Activated naive CD4-positive, alpha-beta T cell treated with anti-CD3 and anti-CD28 coated beads, Interleukin-2, amount 50 U/mL, for 72 hours (primary cell): ENCODE data around the gene ZMYM4. TPM values are rescaled to one million over a fixed set of nuclear protein-coding genes. Genes with fewer than 3 reads are reported as not detected.

Experiments
- ATAC-seq, 2 donors: fragments of 150-1000 bp; cut with Tn5 transposase; 2 replicates each; pipeline ENCODE4 v1.10.0; 2021; ENCODE audit warnings: mild to moderate bottlenecking in 2 of 2, moderate library complexity in 2 of 2
- DNase-seq, 2 donors: peaks; one replicate each; pipeline ENCODE4 v3.0.0; 2021 to 2022; ENCODE audit warnings: low spot score in 2 of 2
- H3K27ac Mint-ChIP-seq, 2 donors: one replicate each; pipeline ENCODE4 v1.8.0; 2022; ENCODE audit warnings: mild to moderate bottlenecking in 2 of 2, mixed read lengths in 2 of 2
- H3K36me3 Mint-ChIP-seq, 2 donors: one replicate each; pipeline ENCODE4 v1.8.0; 2022; ENCODE audit warnings: mixed read lengths in 2 of 2
- H3K9me3 Mint-ChIP-seq, 2 donors: one replicate each; pipeline ENCODE4 v1.8.0; 2022; ENCODE audit warnings: mixed read lengths in 2 of 2
- total RNA-seq, 2 donors: library from RNA; stranded (reverse); gene quantifications; one replicate each; pipeline ENCODE4 v1.2.3, GENCODE V29; 2022

ZMYM4 gene
- total RNA-seq, 2 donors from 2014 or later = 16.5 to 38.0 TPM

DNA sequence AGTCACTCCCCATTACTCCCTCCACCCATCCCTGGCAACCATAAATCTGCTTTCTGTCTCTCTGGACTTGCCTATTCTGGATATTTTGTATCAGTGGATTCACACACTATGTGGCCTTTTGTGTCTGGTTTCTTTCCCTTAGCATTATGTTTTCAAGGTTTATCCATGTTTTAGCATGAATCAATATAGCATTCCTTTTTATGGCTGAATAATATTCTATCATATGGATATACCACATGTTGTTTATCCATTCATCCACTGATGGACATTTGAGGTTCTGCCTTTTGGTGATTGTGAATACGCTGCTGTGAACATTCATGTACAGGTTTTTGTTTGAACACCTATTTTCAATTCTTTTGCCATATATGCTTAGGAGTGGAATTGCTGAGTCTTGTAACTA is 140.4 kb downstream of the ZMYM4 start:
- no peak for DNase-seq
- no peak overlapping the region for H3K27ac Mint-ChIP-seq
- no peak for ATAC-seq
- H3K9me3 Mint-ChIP-seq = no peaks in the 10 kb centered on the region
- peaks cover 10 to 23% of the 10 kb centered on the region in 2 donors for H3K36me3 Mint-ChIP-seq

DNA sequence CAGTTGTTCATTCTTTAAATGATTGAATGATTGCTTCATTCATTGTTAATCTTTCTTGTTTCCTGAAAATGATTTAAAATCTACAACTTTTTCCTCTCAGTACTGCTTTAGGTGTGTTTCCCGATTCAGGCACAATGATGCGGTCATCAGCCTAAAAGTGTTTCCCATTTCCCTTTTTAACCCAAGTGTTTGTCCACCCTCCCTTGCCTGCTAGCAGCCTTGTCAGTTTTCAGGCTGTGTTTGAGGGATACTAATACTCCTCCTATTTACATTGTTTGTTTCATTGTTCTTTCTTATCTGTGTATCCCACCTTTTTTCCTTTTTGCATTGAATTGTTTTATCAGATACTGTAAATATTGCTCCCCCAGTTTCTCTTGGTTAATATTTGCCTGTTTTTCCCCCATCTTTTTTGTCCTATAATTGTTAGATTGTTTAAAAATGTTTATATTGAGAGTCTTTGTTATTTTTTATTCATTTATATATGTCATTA is 157.6 kb downstream of the ZMYM4 start:
- Mint-ChIP-seq H3K36me3 (peaks cover 0 to 9% of the 10 kb centered on the region in 2 donors), H3K9me3 (peaks cover 0 to 5% of the 10 kb centered on the region in 2 donors), H3K27ac (no peak overlapping the region)
- ATAC-seq = no peak
- no peak for DNase-seq

- Mint-ChIP-seq H3K27ac (no peak overlapping the region), H3K9me3 (peaks cover 0 to 5% of the 10 kb centered on the region in 2 donors), H3K36me3 (peaks cover 0 to 23% of the 10 kb centered on the region in 2 donors)
- DNase-seq (no peak), ATAC-seq (no peak)
Measured at GRCh38 chr1:35428360-35428759, 159.9 kb downstream of the ZMYM4 start.

DNA sequence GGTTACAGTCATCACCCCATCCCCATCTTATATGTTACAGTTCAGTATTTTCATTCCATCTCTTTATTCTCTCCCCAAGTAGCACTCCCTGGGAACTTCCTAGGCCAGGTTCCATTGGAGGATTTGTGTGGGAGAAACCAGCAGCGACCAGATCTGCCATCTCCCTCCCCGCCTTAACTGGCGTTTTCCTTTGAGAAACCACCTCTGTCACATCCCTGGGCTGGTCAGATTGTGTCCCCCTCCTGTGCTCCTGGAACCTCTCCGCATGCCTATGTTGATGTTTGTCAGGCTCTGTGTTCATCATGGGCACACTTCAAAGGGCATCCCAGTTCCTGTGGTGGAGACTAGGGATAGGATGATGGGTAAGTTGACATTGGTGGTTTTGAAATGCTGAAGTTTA is 162.3 kb downstream of the ZMYM4 start:
- Mint-ChIP-seq H3K9me3 (peaks cover 0 to 5% of the 10 kb centered on the region in 2 donors), H3K27ac (peak overlapping the region; percentile 42 to 75), H3K36me3 (peaks cover 0 to 23% of the 10 kb centered on the region in 2 donors)
- DNase-seq (no peak), ATAC-seq (no peak)

GRCh38 chr1:35431173-35431599 is 162.7 kb downstream of the ZMYM4 start:
- Mint-ChIP-seq H3K9me3 (peaks cover 0 to 5% of the 10 kb centered on the region in 2 donors), H3K36me3 (peaks cover 0 to 23% of the 10 kb centered on the region in 2 donors), H3K27ac (peak overlapping the region; percentile 42 to 90)
- DNase-seq = no peak
- ATAC-seq = peak; percentile 65 to 79

- no peak for DNase-seq
- ATAC-seq = no peak
- peaks cover 0 to 5% of the 10 kb centered on the region in 2 donors for H3K9me3 Mint-ChIP-seq
- peaks cover 0 to 23% of the 10 kb centered on the region in 2 donors for H3K36me3 Mint-ChIP-seq
- peak overlapping the region in 1 of 2 donors; percentile 95 for H3K27ac Mint-ChIP-seq
Measured at GRCh38 chr1:35432231-35432630, 163.7 kb downstream of the ZMYM4 start.

- peaks cover 0 to 23% of the 10 kb centered on the region in 2 donors for H3K36me3 Mint-ChIP-seq
- H3K9me3 Mint-ChIP-seq = peaks cover 0 to 5% of the 10 kb centered on the region in 2 donors
- ATAC-seq = no peak
- H3K27ac Mint-ChIP-seq = peak overlapping the region in 1 of 2 donors; percentile 46
- no peak for DNase-seq
Measured at GRCh38 chr1:35433714-35434113, 165.2 kb downstream of the ZMYM4 start.

- Mint-ChIP-seq H3K9me3 (peaks cover 0 to 5% of the 10 kb centered on the region in 2 donors), H3K27ac (peak overlapping the region in 1 of 2 donors; percentile 18), H3K36me3 (peaks cover 0 to 30% of the 10 kb centered on the region in 2 donors)
- ATAC-seq = no peak
- no peak for DNase-seq
Measured at GRCh38 chr1:35434703-35435102, 166.2 kb downstream of the ZMYM4 start.

GRCh38 chr1:35436078-35436477 is 167.6 kb downstream of the ZMYM4 start:
- Mint-ChIP-seq H3K27ac (no peak overlapping the region), H3K36me3 (peaks cover 0 to 21% of the 10 kb centered on the region in 2 donors), H3K9me3 (peaks cover 0 to under 1% of the 10 kb centered on the region in 2 donors)
- ATAC-seq (no peak), DNase-seq (no peak)

GRCh38 chr1:35437200-35437599 is 168.7 kb downstream of the ZMYM4 start:
- no peak for DNase-seq
- peak overlapping the region; percentile 40 to 95 for H3K27ac Mint-ChIP-seq

GRCh38 chr1:35439626-35440025 is 171.1 kb downstream of the ZMYM4 start:
- no peak for ATAC-seq
- peak overlapping the region in 1 of 2 donors; percentile 33 for H3K27ac Mint-ChIP-seq
- H3K9me3 Mint-ChIP-seq = no peaks in the 10 kb centered on the region
- peaks cover 0 to 7% of the 10 kb centered on the region in 2 donors for H3K36me3 Mint-ChIP-seq
- no peak for DNase-seq

More at GRCh38 chr1:35437200-35437599, 168.7 kb downstream of the ZMYM4 start:
- no peak for ATAC-seq
- Mint-ChIP-seq H3K36me3 (peaks cover 0 to 16% of the 10 kb centered on the region in 2 donors), H3K9me3 (no peaks in the 10 kb centered on the region)

DNA sequence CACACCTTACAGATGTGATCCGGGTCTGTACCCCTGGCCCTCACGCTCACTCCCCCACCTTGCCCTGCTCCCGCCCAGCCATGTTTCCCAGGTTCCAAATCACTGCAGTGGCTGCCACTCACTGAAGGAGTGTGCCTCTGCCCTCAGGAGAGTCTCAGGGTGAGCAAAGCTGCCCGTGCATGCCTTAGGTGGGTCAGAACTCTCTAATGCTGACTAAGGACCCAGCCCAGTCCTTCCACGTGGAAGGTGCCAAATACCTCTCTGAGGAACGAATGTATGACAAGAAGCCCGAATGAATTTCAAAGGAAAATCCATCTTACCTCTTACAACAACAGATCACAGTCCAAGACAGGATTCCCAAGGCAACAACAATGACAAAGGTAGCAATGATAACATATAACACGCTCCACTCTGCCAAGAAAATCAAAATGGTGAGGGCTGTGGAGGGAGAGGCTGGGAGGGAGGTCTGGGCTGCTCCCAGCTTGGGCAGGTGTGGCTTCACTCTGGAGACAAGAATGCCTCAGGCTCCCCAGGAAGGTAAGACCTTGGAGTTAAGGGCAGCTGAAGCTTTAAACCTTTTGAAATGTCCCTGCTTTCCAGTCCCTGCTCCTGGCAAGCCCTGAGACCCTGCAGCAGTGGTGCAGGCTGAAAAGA is 173.5 kb downstream of the ZMYM4 start:
- ATAC-seq (no peak), DNase-seq (no peak)
- Mint-ChIP-seq H3K36me3 (peaks cover 0 to 7% of the 10 kb centered on the region in 2 donors), H3K27ac (no peak overlapping the region), H3K9me3 (no peaks in the 10 kb centered on the region)

GRCh38 chr1:35442734-35443133 is 174.2 kb downstream of the ZMYM4 start:
- DNase-seq = peak in 1 of 2 donors; percentile 36
- no peak overlapping the region for H3K27ac Mint-ChIP-seq
- no peaks in the 10 kb centered on the region for H3K9me3 Mint-ChIP-seq
- peaks cover 0 to 7% of the 10 kb centered on the region in 2 donors for H3K36me3 Mint-ChIP-seq
- peak; percentile 26 to 65 for ATAC-seq

- Mint-ChIP-seq H3K9me3 (no peaks in the 10 kb centered on the region), H3K27ac (no peak overlapping the region)
Measured at GRCh38 chr1:35443768-35444518, 175.4 kb downstream of the ZMYM4 start.

DNA sequence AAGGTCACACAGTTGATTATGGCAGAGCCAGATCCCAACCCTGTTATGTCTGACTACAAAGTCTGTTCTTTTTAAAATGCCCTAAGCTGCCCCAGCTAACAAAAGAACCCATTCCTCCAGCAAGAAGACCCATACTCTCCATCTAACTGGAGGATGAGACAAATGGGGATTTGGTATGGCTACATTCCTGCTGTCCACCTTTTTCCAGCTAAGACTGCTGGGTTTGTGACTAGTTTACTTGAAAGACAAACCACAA is 175.9 kb downstream of the ZMYM4 start:
- no peak for ATAC-seq
- Mint-ChIP-seq H3K36me3 (peaks cover 0 to 3% of the 10 kb centered on the region in 2 donors), H3K27ac (no peak overlapping the region), H3K9me3 (no peaks in the 10 kb centered on the region)
- DNase-seq = no peak

More at GRCh38 chr1:35443768-35444518, 175.4 kb downstream of the ZMYM4 start:
- DNase-seq = no peak
- ATAC-seq = peak in 1 of 2 donors; percentile 64
- peaks cover 0 to 7% of the 10 kb centered on the region in 2 donors for H3K36me3 Mint-ChIP-seq

DNA sequence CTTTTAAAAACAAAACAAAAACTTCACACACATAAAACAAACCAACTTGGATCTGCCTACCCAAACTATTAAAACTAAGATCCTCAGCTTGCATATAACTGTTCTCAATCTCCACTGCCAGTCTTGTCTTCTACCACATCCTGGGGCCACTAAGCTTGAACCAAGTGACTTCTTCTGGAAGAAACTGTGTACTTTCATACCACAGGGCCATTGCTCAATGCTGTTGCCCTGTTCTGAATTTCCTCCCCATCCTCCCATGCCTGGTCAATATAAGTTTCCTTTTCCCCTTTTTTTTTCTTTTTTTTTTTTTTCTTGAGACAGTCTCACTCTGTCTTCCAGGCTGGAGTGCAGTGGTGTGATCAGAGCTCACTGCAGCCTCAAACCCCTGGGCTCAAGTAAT is 178.8 kb downstream of the ZMYM4 start:
- Mint-ChIP-seq H3K36me3 (no peaks in the 10 kb centered on the region), H3K9me3 (no peaks in the 10 kb centered on the region), H3K27ac (peak overlapping the region in 1 of 2 donors; percentile 70)
- ATAC-seq (no peak), DNase-seq (no peak)

GRCh38 chr1:35448344-35448801 is 179.9 kb downstream of the ZMYM4 start:
- Mint-ChIP-seq H3K9me3 (no peaks in the 10 kb centered on the region), H3K36me3 (no peaks in the 10 kb centered on the region), H3K27ac (no peak overlapping the region)
- DNase-seq (no peak), ATAC-seq (no peak)
